Measurements from ENCODE around the gene XPOT.

The XPOT gene

GRCh38 chr12:64470495-64470894 is 66.3 kb downstream of the XPOT start:
- DNase-seq: no peak

- no peak for DNase-seq
These were observed 69.0 kb downstream of the XPOT start for GRCh38 chr12:64473176-64473575.

GRCh38 chr12:64475518-64475917 is 71.3 kb downstream of the XPOT start:
- no peak for DNase-seq

DNA sequence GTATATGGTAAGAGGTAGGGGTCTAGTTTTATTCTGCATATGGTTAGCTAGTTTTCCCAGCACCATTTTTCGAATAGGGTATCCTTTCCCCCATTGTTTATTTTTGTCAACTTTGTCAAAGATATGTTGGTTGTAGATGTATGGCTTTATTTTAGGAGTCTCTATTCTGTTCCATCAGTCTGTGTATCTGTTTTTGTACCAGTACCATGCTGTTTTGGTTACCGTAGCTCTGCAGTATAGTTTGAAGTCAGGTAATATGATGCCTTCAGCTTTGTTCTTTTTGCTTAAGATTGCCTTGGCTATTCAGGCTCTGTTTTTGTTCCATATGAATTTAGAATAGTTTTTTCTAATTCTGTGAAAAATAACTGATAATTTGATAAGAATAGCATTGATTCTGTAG is 72.7 kb downstream of the XPOT start:
- DNase-seq: no peak

- DNase-seq: no peak
These were observed 74.5 kb downstream of the XPOT start for GRCh38 chr12:64478661-64479060.

GRCh38 chr12:64480148-64480547 is 76.0 kb downstream of the XPOT start:
- DNase-seq: no peak

GRCh38 chr12:64486657-64487056 is 82.5 kb downstream of the XPOT start:
- no peak for DNase-seq

DNA sequence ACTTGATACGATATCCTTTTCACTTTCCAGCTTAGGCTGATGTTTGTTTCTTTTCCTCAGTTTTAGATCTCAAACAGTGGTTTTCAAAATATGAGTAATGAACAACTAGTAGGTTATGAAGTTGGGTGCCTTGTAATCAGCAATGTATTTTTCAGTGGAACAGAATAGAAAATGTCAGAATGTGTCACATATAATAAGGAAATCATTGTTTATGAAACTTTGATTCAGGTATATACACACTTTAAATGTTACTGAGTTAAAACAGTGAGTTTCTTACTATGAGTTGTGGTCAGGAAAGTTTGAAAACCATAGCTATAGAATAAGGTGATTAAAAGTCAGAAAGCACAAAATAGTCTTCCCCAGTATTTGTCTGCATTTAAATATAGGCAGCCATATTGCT is 87.5 kb downstream of the XPOT start:
- DNase-seq: no peak

DNA sequence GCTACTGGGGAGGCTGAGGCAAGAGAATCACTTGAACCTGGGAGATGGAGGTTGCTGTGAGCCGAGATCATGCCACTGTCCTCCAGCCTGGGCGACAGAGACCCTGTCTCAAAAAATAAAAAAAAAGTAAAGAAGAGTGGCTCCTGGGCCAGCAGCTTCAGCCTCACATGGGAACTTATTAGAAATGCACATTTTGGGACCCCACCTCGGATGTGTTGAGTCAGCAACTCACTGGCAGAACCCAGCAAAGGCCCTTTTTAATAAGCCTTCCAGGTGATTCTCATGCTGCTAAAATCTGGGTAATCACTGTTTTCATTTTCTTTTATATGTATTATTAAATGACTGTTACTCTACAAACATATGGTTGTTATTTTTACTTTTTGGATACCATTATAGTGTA is 89.3 kb downstream of the XPOT start:
- no peak for DNase-seq

DNA sequence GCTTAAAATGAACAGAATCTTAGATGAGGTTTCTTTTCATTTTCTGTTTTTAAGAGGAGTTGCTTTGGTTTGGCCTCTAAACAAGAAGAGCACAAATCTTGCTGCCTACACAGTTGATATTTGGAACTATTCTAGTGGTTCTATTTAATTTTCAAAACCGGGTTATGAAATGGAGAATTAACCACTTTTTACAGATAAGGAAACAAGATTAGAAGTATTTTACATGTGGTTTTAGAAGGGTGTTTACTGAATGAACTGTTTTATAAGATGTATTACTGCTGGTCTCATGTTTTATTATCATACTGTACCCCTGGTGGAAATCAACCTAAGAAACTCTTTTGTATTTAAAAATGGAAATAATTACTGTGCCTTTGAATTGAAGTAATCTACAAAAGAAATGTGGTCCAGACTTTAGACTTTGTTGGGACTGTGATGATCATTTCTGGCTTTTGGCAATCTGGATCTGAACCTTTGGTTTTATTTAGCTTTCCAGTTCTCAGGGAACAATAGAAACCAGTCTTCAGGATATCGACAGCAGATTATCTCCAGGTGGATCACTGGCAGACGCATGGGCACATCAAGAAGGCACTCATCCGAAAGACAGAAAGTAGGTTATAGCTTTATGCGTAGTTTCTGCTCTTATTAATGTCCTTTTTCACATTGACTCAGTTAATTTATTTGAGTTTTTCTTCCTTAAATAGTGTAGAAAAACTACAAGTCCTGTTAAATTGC is 91.0 kb downstream of the XPOT start:
- DNase-seq: no peak

GRCh38 chr12:64496839-64497400 is 92.7 kb downstream of the XPOT start:
- DNase-seq: no peak

DNA sequence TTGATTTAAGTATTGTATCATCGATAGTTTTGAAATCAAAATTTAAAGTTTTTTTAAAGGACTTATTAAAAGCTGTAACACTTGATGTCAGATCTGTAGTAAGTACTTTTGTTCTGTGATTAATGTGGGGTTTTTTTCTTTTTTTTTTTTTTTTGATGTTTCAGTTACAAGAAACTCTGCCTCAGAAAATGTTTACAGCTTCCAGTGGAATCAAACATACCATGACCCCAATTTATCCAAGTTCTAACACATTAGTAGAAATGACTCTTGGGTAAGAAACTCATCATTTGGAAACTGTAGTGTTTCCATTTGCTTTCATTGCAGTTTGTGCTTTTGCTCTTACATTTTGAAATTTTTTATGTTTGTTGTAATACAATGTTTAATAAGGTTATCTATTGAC is 93.3 kb downstream of the XPOT start:
- no peak for DNase-seq

DNA sequence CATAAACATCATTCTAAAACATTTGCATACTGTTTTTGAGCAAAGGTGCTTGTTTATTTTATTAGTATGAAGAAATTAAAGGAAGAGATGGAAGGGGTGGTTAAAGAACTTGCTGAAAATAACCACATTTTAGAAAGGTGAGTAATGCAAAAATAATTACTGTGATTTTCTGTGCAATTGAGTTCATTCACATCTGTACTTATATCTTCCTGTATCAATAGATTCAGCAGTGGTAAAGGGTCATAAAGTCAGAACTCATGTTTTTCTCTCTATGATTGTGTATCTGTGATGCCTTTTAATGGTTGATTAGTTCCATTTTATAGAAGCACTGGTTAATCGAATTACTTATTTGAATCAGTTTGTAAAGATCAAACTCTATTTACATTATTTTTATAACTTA is 93.7 kb downstream of the XPOT start:
- DNase-seq: no peak

GRCh38 chr12:64500394-64500793 is 96.2 kb downstream of the XPOT start:
- no peak for DNase-seq

Data from activated CD4-positive, alpha-beta T cell treated with anti-CD3 and anti-CD28 coated beads for 4 hours (primary cell).